RKO (cell line): ENCODE measurements around the gene MMD2.

Experiments used
- DNase-seq: peaks from one replicate; pipeline ENCODE4 v3.0.0-alpha.2; 2016; ENCODE audit warnings: low spot score

The MMD2 gene

DNA sequence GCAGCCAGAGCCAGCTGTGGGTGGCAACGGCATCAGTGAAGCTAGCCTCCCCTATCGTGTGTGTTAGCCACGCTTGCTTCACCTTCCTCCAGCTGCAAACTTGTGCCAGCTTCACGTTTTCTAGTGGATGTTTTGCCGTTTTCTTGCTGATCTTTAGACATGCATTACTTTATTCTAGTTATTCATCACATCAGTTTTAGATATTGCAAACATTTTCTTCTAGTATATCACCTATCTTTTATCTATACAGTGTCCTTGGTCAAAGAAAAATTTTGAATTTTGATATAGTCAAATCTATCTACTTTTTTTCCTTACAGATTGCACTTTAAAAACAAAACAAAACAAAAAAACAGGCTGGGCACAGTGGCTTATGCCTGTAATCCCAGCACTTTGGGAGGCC lies 90.5 kb downstream of the MMD2 start:
- DNase-seq: no peak

DNA sequence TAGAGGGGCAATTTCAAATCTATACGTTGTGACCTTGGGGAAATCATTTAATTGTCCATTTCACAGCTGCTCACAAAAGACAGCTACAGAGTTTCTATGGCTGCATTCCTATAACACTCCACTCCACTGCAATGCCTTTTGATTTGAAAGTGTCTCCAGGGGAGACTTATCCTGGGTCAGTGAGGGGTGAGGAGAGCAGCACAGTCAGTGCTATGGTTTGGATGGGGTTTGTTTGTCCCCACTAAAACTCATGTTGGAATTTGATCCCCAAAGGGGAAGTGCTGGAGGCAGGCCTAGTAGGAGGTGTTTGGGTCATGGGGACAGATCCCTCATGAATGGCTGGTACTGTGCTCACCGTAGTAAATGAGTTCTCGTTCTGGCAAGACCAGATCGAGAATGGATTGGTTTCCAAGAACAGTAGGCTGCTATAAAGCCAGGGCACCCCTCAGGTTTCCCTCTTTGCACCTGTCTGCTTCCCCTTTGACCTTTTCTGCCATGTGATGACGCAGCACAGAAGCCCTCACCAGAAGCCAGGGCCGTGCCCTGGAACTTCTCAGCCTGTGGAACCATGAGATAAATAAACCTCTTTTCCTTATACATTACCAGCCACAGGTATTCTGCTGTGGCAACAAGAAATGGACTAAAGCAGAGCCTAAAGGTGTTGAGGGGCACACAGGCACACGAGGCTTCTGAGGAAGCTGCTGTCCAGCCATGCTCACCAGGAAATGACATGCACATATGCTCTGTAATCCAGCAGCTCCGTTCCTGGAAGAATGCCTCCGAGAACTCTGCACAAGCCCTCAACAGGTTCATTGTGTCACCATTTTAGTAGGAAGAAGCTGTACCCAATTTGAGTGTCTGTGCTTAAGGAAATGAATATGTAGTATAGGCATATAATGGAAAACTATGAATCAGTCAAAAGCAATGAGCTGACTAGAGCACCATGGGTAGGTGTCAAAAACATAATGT lies 92.2 kb downstream of the MMD2 start:
- no peak for DNase-seq

DNA sequence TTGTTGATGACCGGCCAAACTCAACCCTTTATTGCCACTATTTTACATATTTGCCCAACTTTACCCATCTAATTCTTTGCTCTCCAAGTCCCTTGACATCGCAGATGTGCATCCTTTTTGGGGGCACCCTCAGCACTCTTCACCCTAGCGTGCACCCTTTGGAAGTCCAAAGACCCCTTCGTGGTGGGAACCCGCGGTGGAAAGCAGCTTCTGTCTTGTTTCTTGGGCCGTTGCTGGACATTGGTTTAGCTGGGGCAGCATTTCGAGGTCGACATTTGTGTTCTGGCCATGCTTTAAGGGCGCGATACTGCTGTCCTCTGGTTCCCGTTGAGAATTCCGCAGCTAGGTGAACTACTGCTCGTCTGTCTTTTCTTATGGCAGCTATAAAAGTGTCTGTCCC lies 96.8 kb downstream of the MMD2 start:
- no peak for DNase-seq

DNA sequence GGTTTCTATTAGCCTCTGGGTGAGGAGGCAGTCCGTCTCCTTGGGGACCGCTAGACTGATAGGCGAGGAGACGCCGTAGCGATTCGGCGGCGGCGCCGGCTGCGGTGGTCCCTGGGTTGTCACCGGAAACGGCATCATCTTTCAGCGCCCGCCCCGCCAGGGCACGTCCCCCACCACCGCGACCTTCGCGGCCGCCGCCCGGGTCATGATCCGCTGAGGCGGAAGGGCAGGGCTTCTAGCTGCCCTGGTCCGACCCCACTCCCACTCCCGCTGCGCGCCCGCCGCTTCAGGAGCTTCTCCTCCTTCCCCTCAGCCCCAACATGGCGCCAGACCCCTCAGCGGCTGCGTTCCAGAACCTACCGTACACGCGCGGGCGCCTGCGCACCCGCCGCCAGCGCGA lies 97.3 kb downstream of the MMD2 start, which contains the start of gene PAPOLB:
PAPOLB (minus strand) TSS at position 358 of the 400 bp plus-strand sequence; CDS start at position 138, 220 bp downstream.
- no peak for DNase-seq

DNA sequence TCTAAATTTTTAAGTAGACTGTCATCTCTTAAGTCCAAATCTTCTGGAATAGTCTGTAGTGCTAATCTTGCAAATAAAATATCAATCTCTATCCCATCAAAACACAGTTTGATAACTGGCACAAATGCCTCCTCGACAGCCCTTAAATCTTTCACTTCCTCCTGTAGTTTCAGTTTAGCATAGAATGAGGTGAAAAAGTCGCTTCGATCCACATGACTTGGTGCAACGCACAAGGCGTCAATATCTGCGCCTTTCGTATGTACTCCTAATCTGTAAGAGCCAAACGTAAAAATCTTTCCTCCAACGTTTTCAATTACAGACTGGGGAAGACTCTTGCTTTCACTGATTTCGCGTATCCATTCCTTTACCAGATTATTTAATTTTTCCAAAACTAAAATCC lies 97.8 kb downstream of the MMD2 start:
- no peak for DNase-seq

DNA sequence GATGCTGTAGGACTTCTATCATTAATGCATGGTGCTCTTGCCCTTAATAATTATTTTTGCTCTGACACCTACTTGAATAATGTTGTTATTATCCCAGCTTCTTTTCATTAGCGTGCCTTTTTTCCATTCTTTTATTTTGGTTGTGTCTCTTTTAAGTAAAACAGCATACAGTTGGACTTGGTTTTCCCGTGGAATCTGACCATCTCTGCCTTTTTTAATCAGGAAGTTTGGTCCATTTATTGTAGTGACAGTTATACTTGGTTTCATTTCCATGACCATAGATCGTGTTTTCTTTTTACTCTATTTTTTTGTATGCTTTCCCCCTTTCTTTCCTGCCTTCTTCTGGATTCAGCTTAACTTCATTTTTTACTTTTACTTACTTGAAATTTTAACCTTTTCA lies 101.8 kb downstream of the MMD2 start:
- no peak for DNase-seq

DNA sequence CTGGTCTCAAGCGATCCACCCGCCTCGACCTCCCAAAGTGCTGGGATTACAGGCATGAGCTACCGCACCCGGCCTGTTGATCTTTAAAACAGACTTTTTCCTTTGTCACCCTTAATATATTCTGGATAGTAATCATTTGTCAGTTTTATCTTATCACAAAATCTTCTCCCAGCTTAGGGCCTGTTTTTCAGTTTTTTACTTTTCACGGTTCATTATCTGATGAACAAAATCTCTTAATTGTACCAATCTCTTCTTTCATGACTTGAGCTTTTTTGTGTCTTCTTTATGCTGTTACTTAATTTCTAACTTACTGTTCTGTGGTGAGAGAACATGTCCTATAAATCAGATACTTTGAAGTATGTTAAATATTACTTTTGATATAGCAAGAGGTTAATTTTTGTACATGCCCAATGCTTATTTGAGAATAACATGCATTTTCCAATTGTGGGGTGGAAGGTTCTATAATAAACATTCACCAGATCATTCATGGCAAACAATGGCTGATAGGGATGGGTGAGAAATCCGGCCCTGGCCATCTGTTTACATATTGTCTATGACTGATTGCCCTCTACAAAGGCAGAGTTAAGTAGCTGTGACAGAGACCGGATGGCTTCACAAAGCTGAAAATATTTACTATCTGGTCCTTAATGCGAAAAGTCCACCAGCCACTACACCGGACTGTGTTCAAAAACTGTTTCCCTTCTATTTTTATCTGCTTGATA lies 102.5 kb downstream of the MMD2 start:
- DNase-seq: no peak
